H1 (cell line): ENCODE data around the gene GADD45GIP1. TPM values are rescaled to one million over a fixed set of nuclear protein-coding genes. Genes with fewer than 3 reads are reported as not detected.

ENCODE experiments used
- CTCF ChIA-PET: fragments of 300-600 bp; sonication (Branson Sonifier 250); formaldehyde crosslinking; loops from one replicate; lab custom pipeline; 2021; ENCODE audit not compliant: partially characterized antibody; lab: Charles Lee
- POLR2A ChIA-PET: fragments of 300-600 bp; sonication (Branson Sonifier 250); formaldehyde crosslinking; loops from one replicate; lab custom pipeline; 2021; ENCODE audit warnings: inconsistent platforms; ENCODE audit not compliant: partially characterized antibody; lab: Charles Lee
- DNase-seq, 2 experiments: peaks; one replicate each; pipeline versions ENCODE4 v3.0.0 to v3.0.0-alpha.2; 2010 to 2022; ENCODE audit warnings: low spot score in 2 of 2, low read depth in 1 of 2, mixed read lengths in 1 of 2
- FAIRE-seq: peaks from 2 replicates; lab custom pipeline; 2011; peaks lifted over from hg19 to GRCh38; lab: Jason Lieb, UNC
- H2AFZ ChIP-seq: 2 replicates; pipeline ENCODE4 v1.8.1; 2012; ENCODE audit warnings: low read length, inconsistent platforms
- H2AK5ac ChIP-seq: 2 replicates; pipeline ENCODE4 v1.6.1; 2013; ENCODE audit warnings: low read depth, low read length
- H2BK120ac ChIP-seq: replicated peaks from 2 replicates; pipeline ENCODE3; 2013; ENCODE audit warnings: low read depth, low read length, inconsistent platforms
- H2BK12ac ChIP-seq: 2 replicates; pipeline ENCODE4 v1.6.1; 2013; ENCODE audit warnings: low read depth, low read length
- H2BK15ac ChIP-seq: 2 replicates; pipeline ENCODE4 v1.6.1; 2013; ENCODE audit warnings: low read length
- H2BK20ac ChIP-seq: 2 replicates; pipeline ENCODE4 v1.6.1; 2013; ENCODE audit warnings: low read length
- H2BK5ac ChIP-seq: 2 replicates; pipeline ENCODE4 v1.6.1; 2013; ENCODE audit warnings: low read depth, low read length
- H3K14ac ChIP-seq: 2 replicates; pipeline ENCODE4 v1.6.1; 2013; ENCODE audit warnings: inconsistent platforms; ENCODE audit not compliant: insufficient read length
- H3K18ac ChIP-seq: 2 replicates; pipeline ENCODE4 v1.6.1; 2013; ENCODE audit warnings: low read length; ENCODE audit errors: extremely low read depth
- H3K23ac ChIP-seq: 2 replicates; pipeline ENCODE4 v1.6.1; 2013; ENCODE audit warnings: inconsistent platforms; ENCODE audit not compliant: insufficient read length
- H3K23me2 ChIP-seq: 2 replicates; pipeline ENCODE4 v1.6.1; 2013; ENCODE audit warnings: low read depth, low read length
- H3K27ac ChIP-seq: 2 replicates; pipeline ENCODE4 v1.6.1; 2011; ENCODE audit warnings: low read depth, low read length, inconsistent platforms
- H3K27me3 ChIP-seq, 4 experiments: replicated peaks in 1 of 4; 1 replicate in 1 of 4; 2 replicates in 3 of 4; pipeline versions ENCODE4 v1.6.1 to v1.8.1; 2011 to 2013; ENCODE audit warnings: low read length in 3 of 4, mild to moderate bottlenecking in 3 of 4, inconsistent platforms in 2 of 4, mixed read lengths in 2 of 4, moderate library complexity in 1 of 4; ENCODE audit not compliant: control insufficient read depth in 3 of 4, insufficient read depth in 3 of 4; ENCODE audit errors: extremely low read depth in 1 of 4
- H3K36me3 ChIP-seq, 4 experiments: 2 replicates each; pipeline versions ENCODE4 v1.6.1 to v1.8.1; 2011 to 2013; ENCODE audit warnings: mild to moderate bottlenecking in 4 of 4, low read length in 3 of 4, moderate library complexity in 2 of 4, control low read depth in 1 of 4, inconsistent platforms in 1 of 4; ENCODE audit not compliant: insufficient read depth in 4 of 4, control insufficient read depth in 2 of 4
- H3K4ac ChIP-seq: replicated peaks from 2 replicates; pipeline ENCODE3; 2013; ENCODE audit warnings: low read length, low read depth, mixed read lengths, inconsistent platforms; ENCODE audit not compliant: insufficient read length
- H3K4me1 ChIP-seq, 4 experiments: replicated peaks in 1 of 4; 1 replicate in 1 of 4; 2 replicates in 3 of 4; pipeline versions ENCODE4 v1.6.1 to v1.8.1; 2011 to 2013; ENCODE audit warnings: low read length in 3 of 4, inconsistent platforms in 2 of 4, mixed read lengths in 1 of 4; ENCODE audit not compliant: insufficient read depth in 4 of 4, control insufficient read depth in 3 of 4
- H3K4me2 ChIP-seq, 2 experiments: 2 replicates each; pipeline versions ENCODE4 v1.6.1 to v1.8.1; 2011 to 2013; ENCODE audit warnings: low read depth in 2 of 2, low read length in 2 of 2, control low read depth in 1 of 2, inconsistent platforms in 1 of 2, mild to moderate bottlenecking in 1 of 2; ENCODE audit not compliant: insufficient read depth in 1 of 2
- H3K4me3 ChIP-seq, 4 experiments: fragments of 200-600, 300-600 bp in 1 of 4; sonication (generic), shearing (Covaris generic), sonication (Bioruptor Twin) in 1 of 4; 2 replicates each; pipeline versions ENCODE4 v1.5.1 to v1.8.1; 2011 to 2016; ENCODE audit warnings: low read length in 4 of 4, low read depth in 3 of 4, control low read depth in 2 of 4, inconsistent platforms in 2 of 4, mild to moderate bottlenecking in 2 of 4, mixed read lengths in 1 of 4, moderate library complexity in 1 of 4; ENCODE audit not compliant: insufficient read depth in 2 of 4; ENCODE audit errors: extremely low read depth in 1 of 4
- H3K56ac ChIP-seq: replicated peaks from 2 replicates; pipeline ENCODE3; 2013; ENCODE audit warnings: low read depth, mild to moderate bottlenecking, mixed read lengths, low read length, inconsistent platforms; ENCODE audit not compliant: insufficient read length
- H3K79me1 ChIP-seq: 2 replicates; pipeline ENCODE4 v1.6.1; 2013; ENCODE audit warnings: low read depth, low read length, control low read depth
- H3K79me2 ChIP-seq, 2 experiments: 2 replicates each; pipeline versions ENCODE4 v1.6.1 to v1.8.1; 2012 to 2013; ENCODE audit warnings: low read length in 2 of 2, mild to moderate bottlenecking in 2 of 2, inconsistent platforms in 1 of 2; ENCODE audit not compliant: insufficient read depth in 2 of 2, control insufficient read depth in 1 of 2
- H3K9ac ChIP-seq, 4 experiments: replicated peaks in 1 of 4; 1 replicate in 1 of 4; 2 replicates in 3 of 4; pipeline versions ENCODE4 v1.6.1 to v1.8.1; 2011 to 2013; ENCODE audit warnings: low read depth in 3 of 4, low read length in 3 of 4, control low read depth in 2 of 4, mild to moderate bottlenecking in 2 of 4, moderate library complexity in 2 of 4, inconsistent platforms in 1 of 4; ENCODE audit errors: extremely low read depth in 1 of 4
- H3K9me3 ChIP-seq, 2 experiments: 2 replicates each; pipeline versions ENCODE4 v1.6.1 to v1.8.1; 2012 to 2013; ENCODE audit warnings: mild to moderate bottlenecking in 2 of 2, moderate library complexity in 2 of 2, control low read depth in 1 of 2, inconsistent platforms in 1 of 2, low read depth in 1 of 2, low read length in 1 of 2, mixed read lengths in 1 of 2; ENCODE audit not compliant: insufficient read depth in 2 of 2
- H4K20me1 ChIP-seq, 2 experiments: replicated peaks in 1 of 2; 2 replicates each; pipeline versions ENCODE3 to v1.8.1; 2011 to 2013; ENCODE audit warnings: inconsistent platforms in 2 of 2, low read length in 2 of 2, mild to moderate bottlenecking in 1 of 2; ENCODE audit not compliant: insufficient read depth in 2 of 2, control insufficient read depth in 1 of 2
- H4K5ac ChIP-seq: 2 replicates; pipeline ENCODE4 v1.6.1; 2013; ENCODE audit warnings: low read length, low read depth, mixed read lengths, inconsistent platforms; ENCODE audit not compliant: insufficient read length
- H4K8ac ChIP-seq: 2 replicates; pipeline ENCODE4 v1.8.0; 2013; ENCODE audit warnings: mild to moderate bottlenecking, moderate library complexity, low read length, inconsistent platforms; ENCODE audit not compliant: insufficient read depth; ENCODE audit errors: extremely low read depth
- H4K91ac ChIP-seq: replicated peaks from 2 replicates; pipeline ENCODE3; 2013; ENCODE audit warnings: low read length, mixed read lengths, inconsistent platforms; ENCODE audit not compliant: insufficient read length
- ASH2L ChIP-seq: fragments of 200-600, 300-600 bp; sonication (generic); IDR thresholded peaks from one replicate; pipeline ENCODE4 v1.7.1; 2017; ENCODE audit warnings: low read length
- BCL11A ChIP-seq, 2 experiments: IDR thresholded peaks; one replicate each; pipeline ENCODE4 v1.6.1; 2011; ENCODE audit warnings: low read depth in 2 of 2, low read length in 2 of 2, mild to moderate bottlenecking in 2 of 2
- JUN ChIP-seq: IDR thresholded peaks from 2 replicates; pipeline ENCODE4 v1.6.1; 2011; ENCODE audit warnings: low read depth, mild to moderate bottlenecking, improper control_type of control experiment, low read length
- MAFK ChIP-seq: IDR thresholded peaks from 2 replicates; pipeline ENCODE4 v1.6.1; 2012; ENCODE audit warnings: low read depth, mild to moderate bottlenecking, improper control_type of control experiment, low read length
- RAD21 ChIP-seq, 2 experiments: IDR thresholded peaks in 1 of 2; conservative IDR thresholded peaks in 1 of 2; 2 replicates each; pipeline ENCODE4 v1.6.1; 2011; ENCODE audit warnings: low read depth in 2 of 2, low read length in 2 of 2, improper control_type of control experiment in 1 of 2, inconsistent platforms in 1 of 2, mild to moderate bottlenecking in 1 of 2, moderate library complexity in 1 of 2
- RBBP5 ChIP-seq: IDR thresholded peaks from 2 replicates; pipeline ENCODE4 v1.7.1; 2012; ENCODE audit warnings: low read depth, mild to moderate bottlenecking, inconsistent platforms, low read length, moderate library complexity, borderline replicate concordance
- SAP30 ChIP-seq: fragments of 300-600 bp; sonication (generic); IDR thresholded peaks from 2 replicates; pipeline ENCODE4 v1.7.1; 2012; ENCODE audit warnings: low read length, moderate library complexity, mild to moderate bottlenecking, inconsistent platforms; ENCODE audit not compliant: insufficient read depth, insufficient replicate concordance
- TCF12 ChIP-seq: IDR thresholded peaks from 2 replicates; pipeline ENCODE4 v1.6.1; 2011; ENCODE audit warnings: low read depth, mild to moderate bottlenecking, low read length
- WGBS, 2 experiments: shearing (Covaris generic) in 1 of 2; methylation state at CpG; one replicate each; pipeline versions ENCODE4 v1.1.6 to v1.1.7; 2013 to 2015; ENCODE audit warnings: low lambda C conversion rate in 2 of 2, mixed read lengths in 2 of 2, inconsistent platforms in 1 of 2, low coverage in 1 of 2, missing lambda C conversion rate in 1 of 2; ENCODE audit not compliant: insufficient replicate concordance in 2 of 2, insufficient coverage in 1 of 2, insufficient read length in 1 of 2; ENCODE audit errors: extremely low coverage in 1 of 2, missing lambda C conversion rate in 1 of 2; 5-methylcytosine and 5-hydroxymethylcytosine counted together
- polyA plus RNA-seq, 7 experiments: library from polyadenylated mRNA; depleted of rRNA in 3 of 7; stranded (reverse) in 5 of 7; unstranded in 2 of 7; fragments of >200 nt in 5 of 7; fragments of 200-250 nt in 2 of 7; gene quantifications; 1 replicate in 5 of 7; 2 replicates in 1 of 7; 4 replicates in 1 of 7; pipeline versions ENCODE4 v1.2.1 to v1.2.3, GENCODE V29; 2011 to 2013; ENCODE audit warnings: missing spikeins in 2 of 7, mixed read lengths in 2 of 7
- total RNA-seq: library from RNA; stranded (reverse); fragmentation: NEBNext Ultra II Directional; extraction: Animal tissue kit (Norgen Biotek cat#: 25700); gene quantifications from 2 replicates; pipeline ENCODE4 v1.2.1, GENCODE V29; 2021

Gene GADD45GIP1
- total and polyA plus RNA-seq, 2 of the 8 experiments (the other 6 are each of a cell fraction or from before 2014, with no cell fraction given): 42.2 to 42.6 TPM

DNA sequence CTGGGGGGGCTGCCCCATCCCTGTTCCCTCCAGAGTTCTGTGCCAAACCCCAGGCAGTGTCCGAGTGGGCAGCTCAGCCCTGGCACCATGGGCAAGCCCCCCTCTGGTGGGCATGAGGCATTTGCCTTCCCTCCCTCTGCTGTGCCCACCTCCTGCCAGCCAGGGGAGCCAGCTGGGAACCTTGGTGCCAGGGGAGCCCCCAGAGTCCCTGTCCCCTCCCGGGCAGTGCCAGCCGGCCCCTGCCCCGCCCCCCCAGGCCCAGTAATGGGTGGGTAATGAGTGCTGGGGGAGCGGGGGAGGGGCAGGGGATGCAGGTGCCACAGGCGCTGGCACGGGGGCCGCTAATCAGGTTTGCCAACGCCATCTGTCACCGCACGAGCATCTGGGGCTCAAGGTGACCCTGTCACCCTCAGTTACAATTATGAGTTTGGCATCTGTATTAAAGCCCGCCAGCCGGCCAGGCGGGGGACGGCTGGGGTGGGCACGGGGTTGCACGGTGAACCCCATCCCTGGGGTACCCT lies 18.3 kb upstream of the GADD45GIP1 start:
- H3K4me2 ChIP-seq: no peak overlapping the region
- no peak for FAIRE-seq
- no peaks in the 10 kb centered on the region for H3K79me2 ChIP-seq
- TF ChIP-seq SAP30 (no peak), BCL11A (IDR thresholded peaks at IDR 0.05; ENCODE audit: low read depth in 2 of 2, low read length in 2 of 2) (no peak), ASH2L (no peak), RBBP5 (no peak), JUN (no peak), TCF12 (no peak), MAFK (no peak), RAD21 (IDR thresholded peaks at IDR 0.05 in 1 of 2, conservative IDR thresholded peaks at IDR 0.05 in 1 of 2; ENCODE audit: low read depth in 2 of 2, low read length in 2 of 2) (no peak)
- H3K9ac ChIP-seq: no peak overlapping the region
- H4K5ac ChIP-seq: no peak overlapping the region
- H3K27me3 ChIP-seq: no peaks in the 10 kb centered on the region
- no peak overlapping the region for H3K23ac ChIP-seq
- no peaks in the 10 kb centered on the region for H3K36me3 ChIP-seq
- no peaks in the 10 kb centered on the region for H4K20me1 ChIP-seq
- ChIA-PET CTCF (interaction anchor here (0.8 to 16.3 kb wide), 12 partner anchors 9 to 156 kb away, joined by 3 to 431 read pairs (median 10); partner anchors contain the start of genes DAND5 and LYL1), POLR2A (interaction anchor here (1.1 to 1.6 kb wide), 2 partner anchors 56 to 119 kb away, joined by 4 read pairs; partner anchors contain the start of gene SYCE2)
- H2AK5ac ChIP-seq: no peak overlapping the region
- no peak overlapping the region for H3K14ac ChIP-seq
- no peaks in the 10 kb centered on the region for H3K9me3 ChIP-seq
- no peak for DNase-seq
- no peak overlapping the region for H2BK120ac ChIP-seq
- no peak overlapping the region for H2AFZ ChIP-seq
- no peak overlapping the region for H3K4ac ChIP-seq
- H2BK12ac ChIP-seq: no peak overlapping the region
- peak overlapping the region; percentile 68; the same call in 1 of the 2 replicates for H4K8ac ChIP-seq
- H2BK5ac ChIP-seq: no peak overlapping the region
- no peak overlapping the region for H2BK20ac ChIP-seq
- H3K18ac ChIP-seq: no peak overlapping the region
- no peak overlapping the region for H3K27ac ChIP-seq
- no peak overlapping the region for H4K91ac ChIP-seq
- no peaks in the 10 kb centered on the region for H3K23me2 ChIP-seq
- H3K56ac ChIP-seq: no peak overlapping the region
- H3K79me1 ChIP-seq: no peaks in the 10 kb centered on the region
- H3K4me3 ChIP-seq: no peak overlapping the region
- H2BK15ac ChIP-seq: no peak overlapping the region
- WGBS, 2 experiments: 98% methylated on average over 10 of the region's 17 CpGs; no CpG with 5 or more reads in 1 of the 2 experiments
- H3K4me1 ChIP-seq: no peaks in the 10 kb centered on the region
